ENCODE results near the gene EXOC6.

EXOC6 gene

GRCh38 chr10:92822060-92822634 lies 26.2 kb upstream of the EXOC6 start:
- no peak overlapping the region for H3K4me3 ChIP-seq (replicated peaks; ENCODE audit: low read depth, low read length)
- TF ChIP-seq CTCF (IDR thresholded peaks at IDR 0.05; ENCODE audit: insufficient read depth, low read length, poor library complexity, severe bottlenecking) = no peak
- no peak for DNase-seq (ENCODE audit: extremely low read depth, insufficient read length)
- H3K27me3 ChIP-seq (replicated peaks; ENCODE audit: control insufficient read depth, insufficient read depth, low read length) = no peaks in the 10 kb centered on the region
- no peaks in the 10 kb centered on the region for H3K36me3 ChIP-seq (ENCODE audit: control insufficient read depth, insufficient read depth, low read length)

- DNase-seq (ENCODE audit: extremely low read depth, insufficient read length) = no peak
- no peaks in the 10 kb centered on the region for H3K36me3 ChIP-seq (ENCODE audit: control insufficient read depth, insufficient read depth, low read length)
- peak; percentile 38 for TF ChIP-seq CTCF (IDR thresholded peaks at IDR 0.05; ENCODE audit: insufficient read depth, low read length, poor library complexity, severe bottlenecking)
- no peaks in the 10 kb centered on the region for H3K27me3 ChIP-seq (replicated peaks; ENCODE audit: control insufficient read depth, insufficient read depth, low read length)
- H3K4me3 ChIP-seq (replicated peaks; ENCODE audit: low read depth, low read length) = no peak overlapping the region
Measured at GRCh38 chr10:92822964-92823363, 25.4 kb upstream of the EXOC6 start.

GRCh38 chr10:92826061-92826460 lies 22.3 kb upstream of the EXOC6 start:
- TF ChIP-seq CTCF (IDR thresholded peaks at IDR 0.05; ENCODE audit: insufficient read depth, low read length, poor library complexity, severe bottlenecking) = no peak
- H3K27me3 ChIP-seq (replicated peaks; ENCODE audit: control insufficient read depth, insufficient read depth, low read length) = no peaks in the 10 kb centered on the region; the same call in 1 of the 2 replicates
- no peaks in the 10 kb centered on the region for H3K36me3 ChIP-seq (ENCODE audit: control insufficient read depth, insufficient read depth, low read length)
- no peak overlapping the region for H3K4me3 ChIP-seq (replicated peaks; ENCODE audit: low read depth, low read length)
- DNase-seq (ENCODE audit: extremely low read depth, insufficient read length) = no peak

- TF ChIP-seq CTCF (IDR thresholded peaks at IDR 0.05; ENCODE audit: insufficient read depth, low read length, poor library complexity, severe bottlenecking) = no peak
- DNase-seq (ENCODE audit: extremely low read depth, insufficient read length) = no peak
- Histone ChIP-seq H3K36me3 (ENCODE audit: control insufficient read depth, insufficient read depth, low read length) (no peaks in the 10 kb centered on the region), H3K4me3 (replicated peaks; ENCODE audit: low read depth, low read length) (no peak overlapping the region), H3K27me3 (replicated peaks; ENCODE audit: control insufficient read depth, insufficient read depth, low read length) (no peaks in the 10 kb centered on the region; the same call in 1 of the 2 replicates)
Measured at GRCh38 chr10:92826504-92826903, 21.8 kb upstream of the EXOC6 start.

GRCh38 chr10:92829042-92829785 lies 19.1 kb upstream of the EXOC6 start:
- Histone ChIP-seq H3K36me3 (ENCODE audit: control insufficient read depth, insufficient read depth, low read length) (no peaks in the 10 kb centered on the region), H3K27me3 (replicated peaks; ENCODE audit: control insufficient read depth, insufficient read depth, low read length) (no peaks in the 10 kb centered on the region; the same call in 1 of the 2 replicates), H3K4me3 (replicated peaks; ENCODE audit: low read depth, low read length) (no peak overlapping the region)
- no peak for TF ChIP-seq CTCF (IDR thresholded peaks at IDR 0.05; ENCODE audit: insufficient read depth, low read length, poor library complexity, severe bottlenecking)
- no peak for DNase-seq (ENCODE audit: extremely low read depth, insufficient read length)

Measured in GM06990 (cell line).